ENCODE measurements around the gene NFIX.

GRCh38 chr19:13071444-13072187, 76.3 kb downstream of the NFIX start:
- TF ChIP-seq EZH2 (IDR thresholded peaks at IDR 0.05; ENCODE audit: borderline replicate concordance, low read depth, low read length, severe bottlenecking) (no peak), CTCF (IDR thresholded peaks at IDR 0.05; ENCODE audit: borderline replicate concordance, extremely low read depth, low read length, poor library complexity, severe bottlenecking) (no peak)
